Measurements from ENCODE around the gene TRRAP.

GRCh38 chr7:99040104-99040958 lies 162.0 kb downstream of the TRRAP start:
- TF ChIP-seq, protein P1, sequence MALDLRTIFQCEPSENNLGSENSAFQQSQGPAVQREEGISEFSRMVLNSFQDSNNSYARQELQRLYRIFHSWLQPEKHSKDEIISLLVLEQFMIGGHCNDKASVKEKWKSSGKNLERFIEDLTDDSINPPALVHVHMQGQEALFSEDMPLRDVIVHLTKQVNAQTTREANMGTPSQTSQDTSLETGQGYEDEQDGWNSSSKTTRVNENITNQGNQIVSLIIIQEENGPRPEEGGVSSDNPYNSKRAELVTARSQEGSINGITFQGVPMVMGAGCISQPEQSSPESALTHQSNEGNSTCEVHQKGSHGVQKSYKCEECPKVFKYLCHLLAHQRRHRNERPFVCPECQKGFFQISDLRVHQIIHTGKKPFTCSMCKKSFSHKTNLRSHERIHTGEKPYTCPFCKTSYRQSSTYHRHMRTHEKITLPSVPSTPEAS (tag by site-specific recombination; IDR thresholded peaks at IDR 0.05): no peak
- TF ChIP-seq ZBTB49 (tag by site-specific recombination; IDR thresholded peaks at IDR 0.05; ENCODE audit: low read depth): no peak

Measured in HEK293 (cell line).